HepG2 (cell line): Measurements from ENCODE around the gene ERC1. TPM values are rescaled to one million over a fixed set of nuclear protein-coding genes. Genes with fewer than 3 reads are reported as not detected.

Experiments
- AHR ChIP-seq: IDR thresholded peaks from 2 replicates; pipeline ENCODE4 v1.6.1; 2018; ENCODE audit warnings: missing genetic modification reagents, missing compliant biosample characterization
- CHCHD3 ChIP-seq: sonication (generic); formaldehyde crosslinking; IDR thresholded peaks from 2 replicates; pipeline ENCODE4 v1.8.0; 2022; ENCODE audit warnings: mild to moderate bottlenecking, missing genetic modification reagents, moderate library complexity
- DPF2 ChIP-seq: sonication (generic); formaldehyde crosslinking; IDR thresholded peaks from 2 replicates; pipeline ENCODE4 v1.4.0; 2020; ENCODE audit warnings: mild to moderate bottlenecking, low read depth, missing genetic modification reagents, borderline replicate concordance
- EHMT2 ChIP-seq: fragments of 200-600 bp; sonication (generic); IDR thresholded peaks from 2 replicates; pipeline ENCODE4 v1.7.0; 2017; ENCODE audit warnings: antibody characterized with exemption, low read depth, low read length, borderline replicate concordance
- ETS1 ChIP-seq: sonication (generic); formaldehyde crosslinking; IDR thresholded peaks from 2 replicates; pipeline ENCODE4 v1.4.0; 2020; ENCODE audit warnings: missing genetic modification reagents
- FOXM1 ChIP-seq: sonication (generic); formaldehyde crosslinking; IDR thresholded peaks from 2 replicates; pipeline ENCODE4 v1.5.0; 2020; ENCODE audit warnings: missing genetic modification reagents
- SOX6 ChIP-seq, 2 experiments: fragments of 450-650 bp in 1 of 2; sonication (generic) in 1 of 2; formaldehyde crosslinking in 1 of 2; IDR thresholded peaks; 2 replicates each; pipeline versions ENCODE4 v1.4.0 to v1.6.1; 2017 to 2020; ENCODE audit warnings: antibody characterized with exemption in 1 of 2, mild to moderate bottlenecking in 1 of 2, missing genetic modification reagents in 1 of 2
- ZHX2 ChIP-seq, 2 experiments: sonication (generic) in 1 of 2; formaldehyde crosslinking in 1 of 2; IDR thresholded peaks; 2 replicates each; pipeline versions ENCODE4 v1.6.1 to v1.9.0; 2014 to 2022; ENCODE audit warnings: antibody characterized with exemption in 1 of 2, borderline replicate concordance in 1 of 2, inconsistent platforms in 1 of 2, low read depth in 1 of 2, missing genetic modification reagents in 1 of 2
- ZNF383 ChIP-seq: sonication (generic); formaldehyde crosslinking; IDR thresholded peaks from 2 replicates; pipeline ENCODE4 v1.4.0; 2020; ENCODE audit warnings: missing genetic modification reagents, mild to moderate bottlenecking, borderline replicate concordance
- ZNF407 ChIP-seq: sonication (generic); formaldehyde crosslinking; IDR thresholded peaks from one replicate; pipeline ENCODE4 v1.5.1; 2020; ENCODE audit warnings: mild to moderate bottlenecking, missing genetic modification reagents; ENCODE audit errors: not compliant biosample characterization
- ZNF496 ChIP-seq: sonication (generic); formaldehyde crosslinking; IDR thresholded peaks from 2 replicates; pipeline ENCODE4 v1.8.1; 2023; ENCODE audit warnings: mild to moderate bottlenecking, moderate library complexity, missing genetic modification reagents; ENCODE audit not compliant: insufficient replicate concordance
- ZNF570 ChIP-seq: sonication (generic); formaldehyde crosslinking; IDR thresholded peaks from 2 replicates; pipeline ENCODE4 v1.4.0; 2020; ENCODE audit warnings: mild to moderate bottlenecking, missing genetic modification reagents, borderline replicate concordance
- polyA plus RNA-seq, 8 experiments: library from polyadenylated mRNA; depleted of rRNA in 3 of 8; stranded (reverse) in 7 of 8; unstranded in 1 of 8; fragments of >200 nt; fragmentation: Illumina TruSeq in 4 of 8; extraction: Trizol in 4 of 8; gene quantifications; 2 replicates each; pipeline versions ENCODE4 v1.2.1 to v1.2.3, GENCODE V29; 2011 to 2016; ENCODE audit warnings: low read depth in 4 of 8, missing spikeins in 1 of 8, mixed read lengths in 1 of 8; ENCODE audit not compliant: insufficient read depth in 1 of 8
- total RNA-seq, 5 experiments: library from RNA; depleted of rRNA; stranded (reverse); fragments of >200 nt; fragmentation: Illumina TruSeq; extraction: Trizol; gene quantifications; 2 replicates each; pipeline ENCODE4 v1.2.3, GENCODE V29; 2016; ENCODE audit warnings: low read depth in 1 of 5

The ERC1 gene
- total and polyA plus RNA-seq, 2 of the 13 experiments (the other 11 are each of a cell fraction or from before 2014, with no cell fraction given) = 6.1 to 12.4 TPM

- TF ChIP-seq ZHX2 (IDR thresholded peaks at IDR 0.05; ENCODE audit: low read depth) = no peak
- no peak for TF ChIP-seq ZHX2 (CRISPR knock-in tag; IDR thresholded peaks at IDR 0.05; ENCODE audit: borderline replicate concordance)
- no peak for TF ChIP-seq ZNF570
- TF ChIP-seq ZNF383 (CRISPR knock-in tag) = no peak
- TF ChIP-seq EHMT2 = no peak
- no peak for TF ChIP-seq ZNF407 (CRISPR knock-in tag)
- TF ChIP-seq ZNF496 (CRISPR knock-in tag) = no peak
- no peak for TF ChIP-seq FOXM1 (CRISPR knock-in tag)
- TF ChIP-seq AHR = no peak
- TF ChIP-seq ETS1 (CRISPR knock-in tag) = no peak
- TF ChIP-seq CHCHD3 (CRISPR knock-in tag) = no peak
- no peak for TF ChIP-seq DPF2 (CRISPR knock-in tag)
- TF ChIP-seq SOX6 (IDR thresholded peaks at IDR 0.05) = no peak
- peak; percentile 24; the same call in 1 of the 2 replicates for TF ChIP-seq SOX6 (CRISPR knock-in tag; IDR thresholded peaks at IDR 0.05)
Measured at GRCh38 chr12:1003600-1004271, 12.7 kb downstream of the ERC1 start (continued).
